ENCODE data around the gene LCTL. TPM values are rescaled to one million over a fixed set of nuclear protein-coding genes. Genes with fewer than 3 reads are reported as not detected.
A peak's percentile ranks its signal among the peaks of the same experiment; 100 is the strongest.

LCTL gene
- total and polyA plus RNA-seq, 2 donors (not counting 1 experiment from before 2014, with no cell fraction given) = not detected

DNA sequence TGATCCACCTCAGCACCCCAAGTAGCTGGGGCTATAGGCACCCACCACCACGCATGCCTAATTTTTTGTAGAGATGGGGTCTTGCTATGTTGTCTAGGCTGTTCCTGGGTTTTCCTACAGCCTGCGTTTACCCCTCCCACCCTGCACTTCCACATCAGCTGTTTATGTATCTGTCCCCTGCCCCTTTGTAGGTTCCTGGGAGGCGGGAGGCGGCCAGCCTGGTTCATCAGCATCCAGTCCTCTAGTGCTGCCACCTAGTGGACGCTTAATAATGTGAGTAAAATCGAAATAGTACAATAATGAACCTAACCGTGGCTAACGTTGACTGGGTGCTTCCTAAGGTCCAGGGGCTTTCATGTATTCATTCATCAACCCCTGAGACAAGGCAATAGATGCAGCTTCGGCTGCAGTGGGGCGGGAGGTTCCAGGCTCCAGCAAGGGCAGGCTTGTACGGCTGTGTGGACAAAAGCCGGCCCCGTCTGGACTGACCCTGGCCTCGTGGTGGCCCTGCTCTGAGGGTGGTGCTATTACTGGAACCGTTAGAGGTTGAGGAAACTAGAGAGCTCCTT is 1.2 kb upstream of the LCTL start:
- CTCF ChIA-PET = interaction anchor here (0.6 to 1.4 kb wide), 7 partner anchors 10 to 934 kb away, joined by 3 to 6 read pairs (median 3); partner anchors contain the start of gene SNAPC5
- H3K4me1 ChIP-seq (ENCODE audit: control insufficient read depth in 2 of 2, insufficient read depth in 2 of 2, low read length in 2 of 2) = peaks cover 5 to 6% of the 10 kb centered on the region in 2 donors
- POLR2A ChIA-PET = no interaction called here
- intact Hi-C loops (cut with micrococcal nuclease) = no loop called here
- H3K27me3 ChIP-seq (replicated peaks in 1 of 4; ENCODE audit: control extremely low read depth in 1 of 4, control insufficient read depth in 3 of 4, insufficient read depth in 4 of 4, low read length in 3 of 4) = no peaks in the 10 kb centered on the region
- DNase-seq (peak; percentile 68), ATAC-seq (ENCODE audit: low read depth) (peak; percentile 61)
- H3K4me1 Mint-ChIP-seq = peaks cover 5% of the 10 kb centered on the region
- H3K79me2 ChIP-seq (ENCODE audit: control insufficient read depth, insufficient read depth, low read length) = no peaks in the 10 kb centered on the region
- H3K4me3 ChIP-seq (ENCODE audit: control extremely low read depth in 1 of 5, extremely low read depth in 1 of 5, insufficient read depth in 1 of 5, low read depth in 2 of 5, low read length in 4 of 5) = no peak overlapping the region
- no peaks in the 10 kb centered on the region for H3K9me3 ChIP-seq (ENCODE audit: control extremely low read depth in 1 of 3, control insufficient read depth in 2 of 3, insufficient read depth in 1 of 3, low read length in 2 of 3)
- TF ChIP-seq, protein P1, sequence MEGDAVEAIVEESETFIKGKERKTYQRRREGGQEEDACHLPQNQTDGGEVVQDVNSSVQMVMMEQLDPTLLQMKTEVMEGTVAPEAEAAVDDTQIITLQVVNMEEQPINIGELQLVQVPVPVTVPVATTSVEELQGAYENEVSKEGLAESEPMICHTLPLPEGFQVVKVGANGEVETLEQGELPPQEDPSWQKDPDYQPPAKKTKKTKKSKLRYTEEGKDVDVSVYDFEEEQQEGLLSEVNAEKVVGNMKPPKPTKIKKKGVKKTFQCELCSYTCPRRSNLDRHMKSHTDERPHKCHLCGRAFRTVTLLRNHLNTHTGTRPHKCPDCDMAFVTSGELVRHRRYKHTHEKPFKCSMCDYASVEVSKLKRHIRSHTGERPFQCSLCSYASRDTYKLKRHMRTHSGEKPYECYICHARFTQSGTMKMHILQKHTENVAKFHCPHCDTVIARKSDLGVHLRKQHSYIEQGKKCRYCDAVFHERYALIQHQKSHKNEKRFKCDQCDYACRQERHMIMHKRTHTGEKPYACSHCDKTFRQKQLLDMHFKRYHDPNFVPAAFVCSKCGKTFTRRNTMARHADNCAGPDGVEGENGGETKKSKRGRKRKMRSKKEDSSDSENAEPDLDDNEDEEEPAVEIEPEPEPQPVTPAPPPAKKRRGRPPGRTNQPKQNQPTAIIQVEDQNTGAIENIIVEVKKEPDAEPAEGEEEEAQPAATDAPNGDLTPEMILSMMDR (IDR thresholded peaks at IDR 0.05) = peak; percentile 77
- TF ChIP-seq EZH2 (IDR thresholded peaks at IDR 0.05; ENCODE audit: borderline replicate concordance, insufficient read depth, low read depth, low read length, poor library complexity, severe bottlenecking) = no peak
- no peak overlapping the region for H3K4me3 Mint-ChIP-seq
- no peaks in the 10 kb centered on the region for H4K20me1 ChIP-seq (ENCODE audit: control insufficient read depth, insufficient read depth, low read length, poor library complexity, severe bottlenecking)
- H3K36me3 ChIP-seq (replicated peaks in 1 of 2; ENCODE audit: control extremely low read depth in 1 of 2, control insufficient read depth in 1 of 2, extremely low read depth in 1 of 2, insufficient read depth in 2 of 2, low read length in 1 of 2) = no peaks in the 10 kb centered on the region
- H3K27me3 Mint-ChIP-seq = no peaks in the 10 kb centered on the region
- WGBS (ENCODE audit: insufficient coverage) = 48% methylated on average over 10 of the region's 15 CpGs
- H3K27ac Mint-ChIP-seq = no peak overlapping the region
- peak overlapping the region; percentile 54 for H3K4me2 ChIP-seq (replicated peaks; ENCODE audit: low read depth, low read length, poor library complexity, severe bottlenecking)
- no peak overlapping the region for H3K27ac ChIP-seq (ENCODE audit: low read length in 2 of 2)
- no peak overlapping the region for H3K9ac ChIP-seq (ENCODE audit: low read length)
- peak overlapping the region; percentile 51 for H2AFZ ChIP-seq (ENCODE audit: insufficient read depth, low read depth, low read length, poor library complexity, severe bottlenecking)
- H3K9me3 Mint-ChIP-seq (ENCODE audit: insufficient read depth) = no peaks in the 10 kb centered on the region

DNA sequence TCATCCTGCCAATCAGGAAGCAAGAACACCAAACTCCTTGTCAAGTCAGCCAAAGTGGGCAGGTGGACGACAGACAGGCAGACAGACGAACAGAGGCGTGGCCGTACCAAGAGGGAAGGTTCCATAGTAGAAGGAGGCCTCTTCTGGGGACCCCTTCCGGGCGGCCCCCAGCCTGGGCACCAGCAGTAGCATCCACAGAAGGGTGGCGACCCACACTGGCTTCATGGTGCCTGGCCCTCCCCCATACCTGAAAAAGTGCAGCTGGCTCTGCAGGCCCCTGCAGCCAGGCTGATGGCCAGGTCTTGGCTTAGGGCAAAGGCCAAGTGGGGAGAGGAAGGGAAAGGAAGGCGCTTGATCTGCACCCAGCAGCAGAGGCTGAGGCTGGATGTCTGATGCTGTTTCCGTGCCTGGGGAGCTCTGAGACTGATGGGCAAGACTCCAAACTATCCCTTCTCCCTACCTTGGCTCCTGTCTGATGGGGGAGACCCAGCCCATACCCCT is 607 bp downstream of the LCTL start:
- WGBS (ENCODE audit: insufficient coverage) = 94% methylated on average over 7 of the region's 9 CpGs
- H3K9ac ChIP-seq (ENCODE audit: low read length) = no peak overlapping the region
- ATAC-seq (ENCODE audit: low read depth) = no peak
- Mint-ChIP-seq H3K27me3 (no peaks in the 10 kb centered on the region), H3K27ac (no peak overlapping the region), H3K4me3 (no peak overlapping the region), H3K9me3 (ENCODE audit: insufficient read depth) (no peaks in the 10 kb centered on the region), H3K4me1 (peaks cover 5% of the 10 kb centered on the region)
- no peaks in the 10 kb centered on the region for H3K36me3 ChIP-seq (replicated peaks in 1 of 2; ENCODE audit: control extremely low read depth in 1 of 2, control insufficient read depth in 1 of 2, extremely low read depth in 1 of 2, insufficient read depth in 2 of 2, low read length in 1 of 2)
- ChIA-PET CTCF (no interaction called here), POLR2A (interaction anchor here (1.0 kb wide), 1 partner anchor 59 kb away, joined by 3 read pairs; no protein-coding TSS in a partner anchor)
- H3K4me2 ChIP-seq (replicated peaks; ENCODE audit: low read depth, low read length, poor library complexity, severe bottlenecking) = no peak overlapping the region
- no peaks in the 10 kb centered on the region for H3K9me3 ChIP-seq (ENCODE audit: control extremely low read depth in 1 of 3, control insufficient read depth in 2 of 3, insufficient read depth in 1 of 3, low read length in 2 of 3)
- no peak overlapping the region for H3K27ac ChIP-seq (ENCODE audit: low read length in 2 of 2)
- H4K20me1 ChIP-seq (ENCODE audit: control insufficient read depth, insufficient read depth, low read length, poor library complexity, severe bottlenecking) = no peaks in the 10 kb centered on the region
- intact Hi-C loops (cut with micrococcal nuclease) = no loop called here
- H3K27me3 ChIP-seq (replicated peaks in 1 of 4; ENCODE audit: control extremely low read depth in 1 of 4, control insufficient read depth in 3 of 4, insufficient read depth in 4 of 4, low read length in 3 of 4) = no peaks in the 10 kb centered on the region
- no peaks in the 10 kb centered on the region for H3K79me2 ChIP-seq (ENCODE audit: control insufficient read depth, insufficient read depth, low read length)
- H3K4me3 ChIP-seq (ENCODE audit: control extremely low read depth in 1 of 5, extremely low read depth in 1 of 5, insufficient read depth in 1 of 5, low read depth in 2 of 5, low read length in 4 of 5) = no peak overlapping the region
- H2AFZ ChIP-seq (ENCODE audit: insufficient read depth, low read depth, low read length, poor library complexity, severe bottlenecking) = no peak overlapping the region
- TF ChIP-seq, protein P1 (IDR thresholded peaks at IDR 0.05) = no peak
- peaks cover 5 to 6% of the 10 kb centered on the region in 2 donors for H3K4me1 ChIP-seq (ENCODE audit: control insufficient read depth in 2 of 2, insufficient read depth in 2 of 2, low read length in 2 of 2)
- no peak for DNase-seq

All from B cell (primary cell).